AG04450 (cell line): ENCODE results near the gene ACTN4. TPM values are rescaled to one million over a fixed set of nuclear protein-coding genes. Genes with fewer than 3 reads are reported as not detected.

ENCODE experiments used
- CTCF ChIA-PET: fragments of 300-600, 350-600 bp; formaldehyde crosslinking; extraction: SDS; loops from one replicate; lab custom pipeline; 2022; ENCODE audit warnings: antibody characterized with exemption, inconsistent platforms; lab: Charles Lee
- POLR2A ChIA-PET: fragments of 350-600 bp; formaldehyde crosslinking; extraction: SDS; loops from one replicate; lab custom pipeline; 2021; ENCODE audit warnings: antibody characterized with exemption, inconsistent platforms; lab: Yijun Ruan, JAX
- DNase-seq: peaks from one replicate; pipeline ENCODE4 v3.0.0-alpha.2; 2011; ENCODE audit warnings: low read depth, low spot score
- H3K27ac ChIP-seq: one replicate; pipeline ENCODE4 v1.5.1; 2012; ENCODE audit warnings: low read depth, low read length, control low read depth
- H3K27me3 ChIP-seq: one replicate; pipeline ENCODE4 v1.6.0; 2012; ENCODE audit warnings: low read length; ENCODE audit not compliant: control insufficient read depth, insufficient read depth
- H3K4me3 ChIP-seq: 2 replicates; pipeline ENCODE4 v1.5.1; 2011; ENCODE audit warnings: mild to moderate bottlenecking, low read depth, low read length, control low read depth
- H3K9me3 ChIP-seq: 2 replicates; pipeline ENCODE4 v1.5.1; 2012; ENCODE audit warnings: low read length; ENCODE audit not compliant: control insufficient read depth, insufficient read depth
- CTCF ChIP-seq: IDR thresholded peaks from 2 replicates; pipeline ENCODE4 v1.5.1; 2011; ENCODE audit warnings: low read depth, low read length, control low read depth, inconsistent platforms
- polyA plus RNA-seq: library from polyadenylated mRNA; depleted of rRNA; stranded (reverse); fragments of >200 nt; gene quantifications from 2 replicates; pipeline ENCODE4 v1.2.3, GENCODE V29; 2011

ACTN4 gene
- polyA plus RNA-seq, 1 experiment: 300 TPM

DNA sequence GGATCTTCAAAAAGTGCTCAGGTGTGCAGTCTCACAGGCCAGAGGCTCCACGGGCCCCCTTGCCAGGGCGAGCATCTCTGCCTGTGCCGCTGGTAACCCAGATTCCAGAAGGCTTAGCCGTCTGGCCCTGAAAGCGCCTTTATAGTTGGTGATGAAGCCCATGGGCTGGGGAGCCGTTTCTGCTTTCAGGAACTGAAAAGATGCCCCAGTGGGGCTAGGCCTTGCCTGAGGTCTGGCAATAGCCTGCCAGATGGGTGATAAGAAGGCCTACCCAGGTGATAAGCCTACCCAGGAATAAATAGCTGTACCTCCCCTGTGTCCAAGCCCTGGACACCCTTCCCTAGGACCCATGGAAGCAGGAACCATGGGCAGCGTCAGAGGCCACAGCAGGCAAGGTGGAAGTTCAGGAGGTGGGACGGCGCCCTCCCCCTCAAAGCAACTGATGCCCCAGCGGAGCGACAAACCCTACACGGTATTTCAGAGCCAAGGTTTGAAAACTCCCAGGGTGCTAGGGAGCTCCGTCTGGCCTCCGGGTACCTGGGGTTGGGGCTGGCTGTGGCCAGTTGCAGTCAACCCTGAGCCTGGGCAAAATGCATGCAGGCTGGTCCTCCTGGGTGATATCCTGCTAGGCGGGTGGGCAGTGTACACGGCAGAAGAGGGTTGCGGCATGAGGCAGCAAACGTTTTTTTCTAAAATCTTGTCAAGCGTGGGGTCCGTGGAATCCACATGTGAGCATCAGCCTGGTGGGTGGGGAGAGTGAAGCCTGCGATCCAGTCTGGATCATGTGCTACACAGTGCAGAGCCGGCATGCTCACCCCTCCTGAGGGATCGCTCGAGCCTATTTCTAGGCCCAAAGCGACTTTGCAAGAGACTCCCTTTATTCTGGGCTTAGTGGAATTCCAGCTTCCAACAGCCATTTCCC, 45.3 kb downstream of the ACTN4 start:
- peak overlapping the region; percentile 94 for H3K27ac ChIP-seq
- TF ChIP-seq CTCF: no peak
- H3K9me3 ChIP-seq: no peaks in the 10 kb centered on the region
- H3K4me3 ChIP-seq: no peak overlapping the region
- ChIA-PET POLR2A (interaction anchor here (0.6 to 3.1 kb wide), 7 partner anchors 9 to 74 kb away, joined by 3 to 12 read pairs (median 3); partner anchors contain the start of genes ACTN4 and EIF3K), CTCF (interaction anchor here (0.6 to 2.1 kb wide), 4 partner anchors 10 to 290 kb away, joined by 3 to 7 read pairs (median 6); partner anchors contain the start of gene FAM98C)
- DNase-seq: no peak
- no peaks in the 10 kb centered on the region for H3K27me3 ChIP-seq

- no peaks in the 10 kb centered on the region for H3K27me3 ChIP-seq
- H3K27ac ChIP-seq: peak overlapping the region; percentile 94
- CTCF ChIA-PET: interaction anchor here (0.6 to 2.1 kb wide), 3 partner anchors 11 to 59 kb away, joined by 5 to 7 read pairs (median 6); no protein-coding TSS in a partner anchor
- POLR2A ChIA-PET: interaction anchor here (0.8 to 3.1 kb wide), 4 partner anchors 10 to 75 kb away, joined by 3 to 12 read pairs (median 4); partner anchors contain the start of genes ACTN4 and EIF3K
- no peak overlapping the region for H3K4me3 ChIP-seq
- DNase-seq: no peak
- H3K9me3 ChIP-seq: no peaks in the 10 kb centered on the region
- no peak for TF ChIP-seq CTCF
Measured at GRCh38 chr19:38693380-38694223, 46.2 kb downstream of the ACTN4 start.

DNA sequence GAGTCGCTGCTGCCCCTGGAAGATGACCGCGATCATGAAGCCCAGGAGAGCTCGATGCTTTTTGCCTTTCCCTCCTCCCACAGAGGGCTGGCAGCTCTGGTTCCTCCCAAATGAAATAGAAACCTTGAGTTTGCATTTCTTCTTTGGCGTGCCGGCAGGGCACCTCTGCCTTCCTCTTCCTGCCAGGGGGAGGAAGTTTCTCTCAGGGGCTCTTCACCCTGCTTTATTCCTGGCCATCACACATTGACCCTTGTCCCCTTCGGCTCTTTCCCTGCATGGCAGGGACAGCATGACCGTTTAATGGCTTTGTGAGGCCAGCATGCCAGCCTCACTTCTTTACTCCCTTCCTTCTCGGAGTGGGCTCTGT, 47.9 kb downstream of the ACTN4 start:
- Histone ChIP-seq H3K4me3 (no peak overlapping the region), H3K27ac (no peak overlapping the region), H3K27me3 (no peaks in the 10 kb centered on the region), H3K9me3 (no peaks in the 10 kb centered on the region)
- TF ChIP-seq CTCF: no peak
- ChIA-PET POLR2A (interaction anchor here (1.2 kb wide), 1 partner anchor 9 kb away, joined by 4 read pairs; no protein-coding TSS in a partner anchor), CTCF (no interaction called here)
- no peak for DNase-seq

DNA sequence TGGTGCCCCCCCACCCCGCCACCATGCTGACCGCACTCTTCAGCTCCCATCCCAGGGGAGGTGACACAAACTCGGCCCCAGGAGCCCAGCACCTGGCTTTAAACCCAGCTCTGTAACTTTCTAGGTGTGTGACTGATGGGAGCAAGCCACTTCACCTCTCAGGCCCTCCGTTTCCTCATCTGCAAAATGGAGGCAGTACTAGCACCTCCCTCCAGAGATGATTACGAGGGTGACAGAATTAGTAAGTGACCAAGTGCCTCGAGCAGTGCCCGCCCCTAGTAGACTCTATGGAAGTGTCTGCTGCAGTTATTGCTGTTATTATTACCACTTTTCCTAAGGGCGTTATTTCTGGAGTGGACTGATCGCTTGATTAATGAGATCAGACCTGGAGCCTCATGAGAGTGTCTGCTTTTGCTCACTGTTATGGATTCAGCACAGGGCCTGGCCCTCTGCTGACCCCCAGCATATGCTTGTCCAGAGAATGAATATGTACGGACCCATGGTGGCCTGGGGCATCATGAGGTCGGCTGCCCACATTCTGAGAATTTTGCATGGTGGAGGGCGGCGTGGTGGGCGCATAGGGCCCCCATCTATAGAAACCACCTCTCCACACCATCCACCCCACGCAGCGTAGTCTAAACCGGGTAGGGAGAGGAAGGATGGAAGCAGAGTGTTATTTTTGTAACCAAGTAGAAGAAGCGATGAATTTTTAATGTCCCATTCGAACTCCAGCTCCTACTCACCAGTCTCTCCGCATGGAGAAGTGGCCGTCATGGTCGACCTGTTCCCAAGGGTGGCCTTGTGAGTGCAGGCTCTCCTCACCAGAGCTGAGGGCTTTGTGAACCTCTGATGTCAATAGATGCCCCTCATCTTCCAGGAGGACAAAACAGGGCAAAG, 48.6 kb downstream of the ACTN4 start:
- H3K27me3 ChIP-seq: no peaks in the 10 kb centered on the region
- ChIA-PET CTCF (no interaction called here), POLR2A (interaction anchor here (1.2 kb wide), 1 partner anchor 8 kb away, joined by 4 read pairs; no protein-coding TSS in a partner anchor)
- no peak for TF ChIP-seq CTCF
- no peaks in the 10 kb centered on the region for H3K9me3 ChIP-seq
- DNase-seq: no peak
- H3K4me3 ChIP-seq: no peak overlapping the region
- H3K27ac ChIP-seq: no peak overlapping the region
